Brain pericyte (primary cell): ENCODE data around the gene ERI3.
"Not testable (repeated sequence)": the region's sequence is repeated elsewhere in the genome, so short reads cannot be mapped to it uniquely, and the experiment has no call there.

Experiments used
- DNase-seq: peaks from one replicate; pipeline ENCODE4 v3.0.0-alpha.2; 2012; ENCODE audit warnings: low read depth, low spot score

ERI3 gene

DNA sequence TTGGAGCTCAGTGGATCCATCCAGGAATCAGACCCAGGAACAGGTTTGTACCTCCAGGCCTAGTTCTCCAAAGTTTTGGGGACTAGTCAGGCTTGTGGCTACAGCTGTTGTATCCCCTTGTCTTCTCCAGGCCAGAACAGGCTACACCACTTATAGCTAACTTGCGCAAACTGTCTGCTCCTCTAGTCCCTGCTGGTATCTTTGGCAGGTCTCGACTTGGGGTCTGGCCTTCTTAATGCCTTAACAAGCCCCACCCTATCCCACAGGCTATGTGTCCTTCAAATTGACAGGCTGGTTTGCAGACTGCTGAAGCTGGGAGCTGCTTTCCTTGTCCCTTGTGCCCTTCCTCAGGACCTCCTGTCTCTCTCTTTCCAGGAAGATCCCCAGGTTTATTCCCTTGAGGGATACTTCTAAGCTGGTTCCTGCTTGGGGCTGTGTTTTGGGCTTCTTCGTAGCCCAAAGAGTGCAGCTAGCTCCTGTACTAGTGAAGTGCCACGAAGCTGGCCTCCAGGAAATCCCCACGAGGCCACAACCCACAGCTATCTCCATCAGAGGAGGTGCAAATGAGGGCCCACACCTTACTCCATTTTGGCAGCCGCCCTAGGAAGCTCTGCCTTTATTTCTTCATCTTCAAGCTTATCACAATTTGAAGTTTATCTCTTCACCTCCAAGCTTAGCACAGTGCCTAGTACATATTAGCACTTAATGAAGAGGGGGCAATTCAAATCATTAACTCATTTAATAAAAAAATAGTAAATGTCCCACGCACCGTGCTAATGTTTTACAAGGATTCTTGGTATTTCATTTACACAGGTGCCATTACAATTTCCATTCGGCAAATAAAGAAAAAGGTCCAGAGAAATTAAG is 142.5 kb downstream of the ERI3 start:
- DNase-seq: no peak

DNA sequence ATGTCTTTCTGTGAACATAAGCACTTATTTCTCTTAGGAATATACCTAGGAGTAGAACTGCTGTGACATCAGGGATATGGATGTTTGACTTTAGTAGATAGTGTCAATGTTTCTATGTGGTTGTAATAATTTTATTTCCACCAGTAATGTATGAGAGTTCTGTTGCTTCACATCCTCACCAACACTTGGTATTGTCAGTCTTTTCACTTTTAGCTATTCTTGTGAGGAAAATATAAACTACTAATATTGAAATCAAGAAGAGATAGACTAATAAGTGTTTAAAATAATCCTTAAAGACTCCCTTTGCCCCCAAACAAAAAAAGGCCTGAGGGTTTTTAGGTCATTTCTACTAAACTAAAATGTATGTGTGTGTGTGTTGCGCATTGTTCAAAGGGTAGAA is 144.5 kb downstream of the ERI3 start:
- no peak for DNase-seq

DNA sequence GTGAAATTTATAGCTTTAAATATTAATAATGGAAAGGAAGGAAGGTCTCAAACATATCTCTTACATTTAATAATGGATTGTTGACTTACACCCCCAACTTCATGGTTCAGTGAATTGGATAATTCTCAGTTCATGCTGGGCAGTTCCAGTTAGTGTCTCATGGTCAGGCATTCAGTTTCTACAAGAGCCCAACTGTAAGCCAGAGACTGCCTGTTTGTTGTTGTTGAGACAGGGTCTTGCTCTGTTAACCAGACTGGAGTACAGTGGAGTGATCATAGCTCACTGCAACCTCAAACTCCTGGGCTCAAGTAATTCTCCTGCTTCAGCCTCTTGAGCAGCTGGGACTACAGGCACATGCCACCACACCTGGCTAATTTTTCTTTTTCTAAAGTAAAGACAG is 146.8 kb downstream of the ERI3 start:
- DNase-seq: no peak

DNA sequence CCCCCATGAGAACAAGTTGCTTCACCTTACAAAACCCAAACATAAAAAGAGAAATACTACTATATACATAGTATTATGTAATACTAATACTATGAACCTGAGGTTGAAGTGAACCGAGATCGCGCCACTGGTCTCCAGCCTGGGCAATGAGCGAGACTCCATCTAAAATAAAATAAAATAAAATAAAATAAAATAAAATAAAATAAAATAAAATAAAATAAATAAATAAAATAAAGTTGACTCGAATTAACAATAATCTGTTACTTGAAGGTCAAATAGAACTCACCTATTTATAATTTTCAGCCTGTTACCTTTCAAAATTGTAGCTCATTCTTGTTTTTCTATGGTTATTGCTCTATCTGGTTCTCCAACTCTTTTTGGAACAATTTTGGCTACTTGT is 148.5 kb downstream of the ERI3 start:
- not testable (repeated sequence) for DNase-seq

DNA sequence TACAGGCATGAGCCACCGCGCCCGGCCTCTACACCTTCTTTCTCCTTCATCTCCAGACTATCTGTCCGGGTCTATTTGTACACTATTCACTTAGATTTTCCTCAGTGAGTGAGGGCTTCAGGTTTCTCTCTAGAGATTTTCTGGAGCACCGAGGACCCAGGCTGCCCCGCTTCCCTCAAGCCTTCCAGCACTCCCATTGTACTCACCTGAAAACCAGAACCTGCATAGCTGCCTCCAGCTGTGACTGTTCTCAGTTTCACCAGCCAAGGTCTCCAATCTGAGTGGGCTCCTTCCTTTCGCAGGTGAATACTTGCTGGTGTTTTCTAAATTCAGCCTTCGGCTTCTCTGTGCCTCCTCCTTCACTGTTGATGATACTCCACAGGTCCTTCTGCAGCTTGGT is 154.7 kb downstream of the ERI3 start:
- no peak for DNase-seq

DNA sequence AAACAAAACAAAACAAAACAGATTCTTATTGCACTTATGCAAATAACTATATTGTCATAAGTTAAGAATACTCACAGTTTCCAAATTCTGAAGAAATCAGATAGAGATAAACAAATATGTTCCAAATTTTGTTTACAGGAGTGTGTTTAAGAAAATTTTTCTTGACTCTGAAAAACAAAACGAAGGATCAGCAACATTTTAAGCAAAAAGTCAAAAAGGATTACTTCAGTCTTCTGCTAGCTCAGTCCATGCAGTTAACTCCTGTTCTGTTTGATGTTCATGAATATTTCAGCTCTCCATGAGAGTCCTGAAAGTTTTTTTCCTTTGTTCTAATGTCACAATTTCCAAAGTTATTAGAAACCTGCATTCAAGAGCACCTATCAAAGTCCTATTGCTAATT is 180.4 kb downstream of the ERI3 start:
- DNase-seq: no peak
